Panc1 (cell line): ENCODE results near the gene HAGH. TPM values are rescaled to one million over a fixed set of nuclear protein-coding genes. Genes with fewer than 3 reads are reported as not detected.
A peak's percentile ranks its signal among the peaks of the same experiment; 100 is the strongest.

ENCODE experiments used
- ATAC-seq: fragments of 200-7000 bp; cut with Tn5 transposase; 2 replicates; pipeline ENCODE4 v1.9.1; 2020; ENCODE audit warnings: mild to moderate bottlenecking, moderate library complexity
- BruUV-seq: library from RNA; stranded (reverse); fragments of 400-500 nt; replicated peaks from 2 replicates; lab custom pipeline; 2021; lab: Mats Ljungman, UMichigan
- CTCF ChIA-PET: fragments of 300-600 bp; sonication (Branson Sonifier 250); formaldehyde crosslinking; loops from one replicate; lab custom pipeline; 2022; ENCODE audit warnings: antibody characterized with exemption; lab: Charles Lee
- POLR2A ChIA-PET: fragments of 300-600 bp; sonication (Branson Sonifier 250); formaldehyde crosslinking; loops from one replicate; lab custom pipeline; 2022; ENCODE audit warnings: antibody characterized with exemption; lab: Charles Lee
- DNase-seq: peaks from one replicate; pipeline ENCODE4 v3.0.0-alpha.2; 2010; ENCODE audit warnings: low read depth, low spot score
- H3K27ac ChIP-seq: 2 replicates; pipeline ENCODE4 v1.5.1; 2011; ENCODE audit warnings: mild to moderate bottlenecking, low read length, inconsistent platforms
- H3K27me3 ChIP-seq: fragments of 200-500 bp; sonication (Bioruptor generic); 2 replicates; pipeline ENCODE4 v1.6.0; 2014; ENCODE audit warnings: low read length, inconsistent platforms; ENCODE audit not compliant: control insufficient read depth, insufficient read depth
- H3K36me3 ChIP-seq: fragments of 200-500 bp; sonication (Bioruptor generic); 2 replicates; pipeline ENCODE4 v1.5.1; 2014; ENCODE audit warnings: inconsistent platforms, mild to moderate bottlenecking, low read length, moderate library complexity; ENCODE audit not compliant: control insufficient read depth, insufficient read depth
- H3K4me1 ChIP-seq: 2 replicates; pipeline ENCODE4 v1.5.1; 2011; ENCODE audit warnings: inconsistent platforms, mild to moderate bottlenecking, low read length, moderate library complexity; ENCODE audit not compliant: control insufficient read depth, insufficient read depth
- H3K4me3 ChIP-seq, 2 experiments: 2 replicates each; pipeline ENCODE4 v1.5.1; 2011 to 2012; ENCODE audit warnings: low read depth in 2 of 2, low read length in 2 of 2, mild to moderate bottlenecking in 2 of 2, inconsistent platforms in 1 of 2, moderate library complexity in 1 of 2
- H3K9me3 ChIP-seq: fragments of 200-500 bp; sonication (Bioruptor generic); 2 replicates; pipeline ENCODE4 v1.5.1; 2014; ENCODE audit warnings: low read depth, mild to moderate bottlenecking, inconsistent platforms, low read length, moderate library complexity; ENCODE audit not compliant: control insufficient read depth, insufficient read depth
- POLR2AphosphoS5 ChIP-seq: IDR thresholded peaks from 2 replicates; pipeline ENCODE4 v1.6.1; 2012; ENCODE audit warnings: mild to moderate bottlenecking, low read depth, low read length, moderate library complexity
- SIN3A ChIP-seq: IDR thresholded peaks from 2 replicates; pipeline ENCODE4 v1.6.1; 2012; ENCODE audit warnings: low read depth, mild to moderate bottlenecking, low read length, moderate library complexity, borderline replicate concordance; ENCODE audit not compliant: insufficient read depth
- TCF7L2 ChIP-seq: IDR thresholded peaks from 2 replicates; pipeline ENCODE4 v1.6.1; 2011; ENCODE audit warnings: mild to moderate bottlenecking, low read depth, low read length, inconsistent platforms
- in situ Hi-C: cut with HindIII; loops from 2 replicates; pipeline ENCODE4 v1.10.0; 2016; ENCODE audit warnings: low sequenced_read_pairs, low pct_unique_long_range_greater_than_20kb
- intact Hi-C: fragments of 100-400 bp; cut with micrococcal nuclease; formaldehyde crosslinking; loops from one replicate; pipeline ENCODE4 v1.10.0; 2022; ENCODE audit not compliant: unreplicated experiment
- total RNA-seq: library from RNA; stranded (reverse); gene quantifications from one replicate; pipeline ENCODE4 v1.2.1, GENCODE V29; 2021; ENCODE audit not compliant: unreplicated experiment
- TF ChIP-seq, protein P1 (sequence below): fragments of 450-650 bp; IDR thresholded peaks from 2 replicates; pipeline ENCODE4 v1.5.1; 2017; ENCODE audit warnings: mild to moderate bottlenecking
- TF ChIP-seq, protein P2 (sequence below), 2 experiments: IDR thresholded peaks; 2 replicates each; pipeline ENCODE4 v1.6.1; 2011 to 2012; ENCODE audit warnings: low read depth in 2 of 2, control low read depth in 1 of 2, low read length in 1 of 2, mild to moderate bottlenecking in 1 of 2, moderate library complexity in 1 of 2; ENCODE audit not compliant: insufficient read depth in 1 of 2

HAGH gene
- total RNA-seq, 1 experiment from 2014 or later, result 58.9 TPM

DNA sequence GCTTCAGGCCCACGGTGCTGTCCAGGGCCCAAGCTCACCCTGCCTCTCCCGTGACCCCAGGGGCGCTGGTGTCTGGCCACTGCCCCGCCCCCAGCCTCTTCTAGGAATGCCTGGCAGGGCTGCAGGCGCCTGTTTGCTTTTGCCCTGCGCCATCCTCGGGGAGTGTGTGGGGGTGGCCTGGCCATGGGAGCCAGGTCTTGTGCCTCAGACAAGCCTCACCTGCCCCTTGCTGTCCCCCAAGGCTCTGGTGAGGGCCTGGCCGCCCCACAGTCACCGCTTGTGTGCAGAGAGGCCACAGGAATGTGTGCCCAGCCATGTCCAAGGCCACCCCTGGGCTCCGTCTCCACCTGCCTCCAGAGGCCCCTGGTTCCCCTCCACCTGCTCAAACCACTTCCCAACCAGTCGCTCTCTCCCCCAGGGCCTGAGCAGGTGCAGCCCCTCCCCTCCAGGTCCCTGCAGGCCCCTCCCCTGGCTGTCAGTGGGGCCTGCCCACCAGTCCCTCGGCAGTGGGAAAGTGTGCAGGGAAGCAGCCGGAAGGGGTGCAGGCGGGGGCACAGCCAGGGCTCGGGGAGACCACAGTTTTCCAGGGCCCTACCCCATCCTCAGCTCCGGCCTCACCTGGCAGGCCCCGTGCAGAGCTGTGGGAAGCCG lies 32.3 kb downstream of the HAGH start:
- Histone ChIP-seq H3K4me3 (no peak overlapping the region), H3K4me1 (peaks cover 3% of the 10 kb centered on the region; the same call in 1 of the 2 replicates), H3K36me3 (no peaks in the 10 kb centered on the region), H3K27ac (no peak overlapping the region), H3K27me3 (no peaks in the 10 kb centered on the region), H3K9me3 (no peaks in the 10 kb centered on the region; the same call in 1 of the 2 replicates)
- intact Hi-C loops (no loop called here), in situ Hi-C loops (no loop called here)
- DNase-seq (no peak), ATAC-seq (peak; percentile 39)
- TF ChIP-seq, protein P1, sequence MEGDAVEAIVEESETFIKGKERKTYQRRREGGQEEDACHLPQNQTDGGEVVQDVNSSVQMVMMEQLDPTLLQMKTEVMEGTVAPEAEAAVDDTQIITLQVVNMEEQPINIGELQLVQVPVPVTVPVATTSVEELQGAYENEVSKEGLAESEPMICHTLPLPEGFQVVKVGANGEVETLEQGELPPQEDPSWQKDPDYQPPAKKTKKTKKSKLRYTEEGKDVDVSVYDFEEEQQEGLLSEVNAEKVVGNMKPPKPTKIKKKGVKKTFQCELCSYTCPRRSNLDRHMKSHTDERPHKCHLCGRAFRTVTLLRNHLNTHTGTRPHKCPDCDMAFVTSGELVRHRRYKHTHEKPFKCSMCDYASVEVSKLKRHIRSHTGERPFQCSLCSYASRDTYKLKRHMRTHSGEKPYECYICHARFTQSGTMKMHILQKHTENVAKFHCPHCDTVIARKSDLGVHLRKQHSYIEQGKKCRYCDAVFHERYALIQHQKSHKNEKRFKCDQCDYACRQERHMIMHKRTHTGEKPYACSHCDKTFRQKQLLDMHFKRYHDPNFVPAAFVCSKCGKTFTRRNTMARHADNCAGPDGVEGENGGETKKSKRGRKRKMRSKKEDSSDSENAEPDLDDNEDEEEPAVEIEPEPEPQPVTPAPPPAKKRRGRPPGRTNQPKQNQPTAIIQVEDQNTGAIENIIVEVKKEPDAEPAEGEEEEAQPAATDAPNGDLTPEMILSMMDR, result no peak
- TF ChIP-seq POLR2AphosphoS5 (no peak), TCF7L2 (no peak), SIN3A (no peak)
- TF ChIP-seq, protein P2, sequence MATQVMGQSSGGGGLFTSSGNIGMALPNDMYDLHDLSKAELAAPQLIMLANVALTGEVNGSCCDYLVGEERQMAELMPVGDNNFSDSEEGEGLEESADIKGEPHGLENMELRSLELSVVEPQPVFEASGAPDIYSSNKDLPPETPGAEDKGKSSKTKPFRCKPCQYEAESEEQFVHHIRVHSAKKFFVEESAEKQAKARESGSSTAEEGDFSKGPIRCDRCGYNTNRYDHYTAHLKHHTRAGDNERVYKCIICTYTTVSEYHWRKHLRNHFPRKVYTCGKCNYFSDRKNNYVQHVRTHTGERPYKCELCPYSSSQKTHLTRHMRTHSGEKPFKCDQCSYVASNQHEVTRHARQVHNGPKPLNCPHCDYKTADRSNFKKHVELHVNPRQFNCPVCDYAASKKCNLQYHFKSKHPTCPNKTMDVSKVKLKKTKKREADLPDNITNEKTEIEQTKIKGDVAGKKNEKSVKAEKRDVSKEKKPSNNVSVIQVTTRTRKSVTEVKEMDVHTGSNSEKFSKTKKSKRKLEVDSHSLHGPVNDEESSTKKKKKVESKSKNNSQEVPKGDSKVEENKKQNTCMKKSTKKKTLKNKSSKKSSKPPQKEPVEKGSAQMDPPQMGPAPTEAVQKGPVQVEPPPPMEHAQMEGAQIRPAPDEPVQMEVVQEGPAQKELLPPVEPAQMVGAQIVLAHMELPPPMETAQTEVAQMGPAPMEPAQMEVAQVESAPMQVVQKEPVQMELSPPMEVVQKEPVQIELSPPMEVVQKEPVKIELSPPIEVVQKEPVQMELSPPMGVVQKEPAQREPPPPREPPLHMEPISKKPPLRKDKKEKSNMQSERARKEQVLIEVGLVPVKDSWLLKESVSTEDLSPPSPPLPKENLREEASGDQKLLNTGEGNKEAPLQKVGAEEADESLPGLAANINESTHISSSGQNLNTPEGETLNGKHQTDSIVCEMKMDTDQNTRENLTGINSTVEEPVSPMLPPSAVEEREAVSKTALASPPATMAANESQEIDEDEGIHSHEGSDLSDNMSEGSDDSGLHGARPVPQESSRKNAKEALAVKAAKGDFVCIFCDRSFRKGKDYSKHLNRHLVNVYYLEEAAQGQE (IDR thresholded peaks at IDR 0.05; ENCODE audit: insufficient read depth in 1 of 2, low read depth in 2 of 2, low read length in 1 of 2), result no peak
- CTCF ChIA-PET, result interaction anchor here (0.6 kb wide), 1 partner anchor 54 kb away, joined by 5 read pairs; no protein-coding TSS in a partner anchor
- POLR2A ChIA-PET, result no interaction called here
- no TSS peak for BruUV-seq

GRCh38 chr16:1793578-1794220 lies 32.9 kb downstream of the HAGH start, which contains the start of gene IGFALS:
Gene IGFALS (minus strand): TSS chr16:1793705. CDS start chr16:1793652, 53 bp downstream.
- ATAC-seq (no peak), DNase-seq (no peak)
- in situ Hi-C loops (no loop called here), intact Hi-C loops (no loop called here)
- no peaks in the 10 kb centered on the region for H3K27me3 ChIP-seq
- ChIA-PET POLR2A (no interaction called here), CTCF (interaction anchor here (0.6 kb wide), 1 partner anchor 54 kb away, joined by 5 read pairs; no protein-coding TSS in a partner anchor)
- H3K4me1 ChIP-seq, result peaks cover 3% of the 10 kb centered on the region; the same call in 1 of the 2 replicates
- no peak within 1 kb of the TSS for H3K27ac ChIP-seq
- no TSS peak for BruUV-seq
- TF ChIP-seq SIN3A, result no peak
- no peak for TF ChIP-seq TCF7L2
- TF ChIP-seq POLR2AphosphoS5, result no peak
- TF ChIP-seq, protein P1, result no peak
- TF ChIP-seq, protein P2 (IDR thresholded peaks at IDR 0.05; ENCODE audit: insufficient read depth in 1 of 2, low read depth in 2 of 2, low read length in 1 of 2), result no peak
- H3K4me3 ChIP-seq, result no peak within 1 kb of the TSS
- no peaks in the 10 kb centered on the region for H3K36me3 ChIP-seq
- H3K9me3 ChIP-seq, result no peaks in the 10 kb centered on the region; the same call in 1 of the 2 replicates
